Thoracic aorta endothelial cell (primary cell): ENCODE data around the gene PPP1R8. TPM values are rescaled to one million over a fixed set of nuclear protein-coding genes. Genes with fewer than 3 reads are reported as not detected.

Source experiments
- small RNA-seq: library from RNA; depleted of rRNA; stranded (forward); fragments of <200 nt; gene quantifications from one replicate; pipeline ENCODE3, GENCODE V24; 2012
- total RNA-seq: library from RNA; depleted of rRNA; stranded (reverse); fragments of >200 nt; gene quantifications from 2 replicates; pipeline ENCODE4 v1.2.3, GENCODE V29; 2012

Gene PPP1R8
- total RNA-seq: 44.4 and 51.3 TPM in 2 replicates

DNA sequence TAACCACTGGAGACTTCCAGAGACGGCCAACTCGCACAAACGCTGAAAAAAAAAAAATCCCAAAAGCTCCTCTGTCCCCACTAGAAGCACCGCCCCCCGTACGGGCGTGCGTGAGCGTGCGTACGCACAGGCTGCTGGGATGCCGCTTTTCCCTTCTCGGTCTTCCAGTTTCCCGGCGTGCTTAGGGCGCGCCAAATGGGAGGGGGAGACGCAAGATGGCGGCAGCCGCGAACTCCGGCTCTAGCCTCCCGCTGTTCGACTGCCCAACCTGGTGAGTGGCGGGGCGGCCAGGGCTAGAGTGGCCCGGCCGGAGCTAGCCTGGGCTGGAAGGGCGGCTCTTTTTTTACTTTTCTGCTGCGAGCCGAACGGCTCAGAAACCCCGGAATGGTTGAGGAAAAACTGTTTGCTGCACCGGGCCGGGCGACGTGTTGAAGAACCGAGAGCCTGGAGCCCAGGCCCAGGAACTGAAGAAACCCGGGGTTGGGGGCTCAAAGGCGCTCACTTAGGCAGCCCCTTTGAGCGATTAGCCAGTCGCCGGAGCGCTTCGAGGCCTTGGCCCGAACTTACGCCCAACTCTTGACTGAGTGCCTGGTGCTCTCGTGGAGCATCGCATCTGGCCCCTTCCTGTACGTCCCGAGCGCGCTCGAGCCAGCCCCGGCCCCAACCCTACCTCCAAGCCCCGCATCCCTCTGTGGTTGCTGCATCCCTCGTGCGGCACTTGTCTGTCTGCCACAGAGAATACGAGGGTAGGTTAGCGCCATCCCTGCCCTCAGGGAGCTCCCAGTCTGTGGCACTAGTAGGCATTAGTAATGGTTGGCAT lies at the start of gene PPP1R8:
PPP1R8 (plus strand) TSS at position 162 of the 820 bp plus-strand sequence; CDS start at position 216, 54 bp downstream.

DNA sequence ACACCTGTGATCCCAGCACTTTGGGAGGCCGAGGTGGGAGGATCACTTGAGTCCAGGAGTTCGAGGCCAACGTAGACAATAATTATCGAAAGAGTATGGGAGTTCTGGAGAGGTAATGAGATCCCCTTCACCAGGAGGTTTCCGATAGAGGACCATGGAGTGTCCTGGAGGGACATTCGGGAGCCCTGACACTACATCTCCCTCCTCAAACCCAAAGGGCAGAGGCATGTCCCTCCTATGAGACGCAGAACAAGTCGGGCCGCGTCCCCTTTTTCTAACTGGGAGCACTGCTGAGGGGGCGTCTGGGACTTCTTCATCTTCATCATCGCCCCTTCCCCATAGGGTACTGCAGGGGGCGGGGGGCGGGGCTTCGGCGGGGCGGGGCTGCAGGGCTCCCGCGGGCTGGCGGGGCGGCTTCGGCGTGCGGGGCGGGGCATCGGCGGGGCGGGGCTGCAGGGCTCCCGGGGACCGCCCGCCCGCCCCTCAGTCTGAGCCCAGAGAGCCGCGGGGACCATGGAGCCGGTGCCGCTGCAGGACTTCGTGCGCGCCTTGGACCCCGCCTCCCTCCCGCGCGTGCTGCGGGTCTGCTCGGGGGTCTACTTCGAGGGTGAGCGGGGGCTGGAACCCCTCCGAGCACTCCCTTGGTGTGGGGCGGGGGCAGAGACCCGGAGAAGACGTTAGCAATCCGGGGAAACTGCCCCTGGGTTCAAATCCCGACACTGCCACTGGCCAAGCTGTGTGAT lies 41.6 kb downstream of the PPP1R8 start, which contains the start of gene THEMIS2:
THEMIS2 (plus strand) TSS at position 486 of the 743 bp plus-strand sequence; CDS start at position 514, 28 bp downstream.

Small RNA genes lying within 50 kb of the gene (small RNA-seq; reads per million reads assigned to genes)
- gene RNU6-1245P: not detected
- gene SCARNA1: 4,786 reads per million, percentile 100 among the genes with 10 or more reads in this experiment

Other genes starting within 250 kb of the PPP1R8 start
- 8.9 and 12.2 TPM in 2 replicates for gene AHDC1, start 226.6 kb upstream of the PPP1R8 start, total RNA-seq
- gene FGR, start 195.6 kb upstream of the PPP1R8 start, total RNA-seq: 0.07 TPM in 1 of 2 replicates, not detected in the other
- gene IFI6, start 158.6 kb upstream of the PPP1R8 start, total RNA-seq: 17.6 and 21.8 TPM in 2 replicates
- gene FAM76A, start 104.8 kb upstream of the PPP1R8 start, total RNA-seq: 8.0 and 9.6 TPM in 2 replicates
- gene STX12, start 57.6 kb upstream of the PPP1R8 start, total RNA-seq: 138 and 152 TPM in 2 replicates
- 2.7 and 5.3 TPM in 2 replicates for gene THEMIS2, start 41.8 kb downstream of the PPP1R8 start, total RNA-seq
- gene RPA2, start 83.8 kb downstream of the PPP1R8 start, total RNA-seq: 35.8 and 36.8 TPM in 2 replicates
- 0.27 and 0.29 TPM in 2 replicates for gene SMPDL3B, start 104.2 kb downstream of the PPP1R8 start, total RNA-seq
- gene XKR8, start 129.2 kb downstream of the PPP1R8 start, total RNA-seq: 6.6 and 7.7 TPM in 2 replicates